Neural cell (in vitro differentiated cells): ENCODE data around the gene WDR81. TPM values are rescaled to one million over a fixed set of nuclear protein-coding genes. Genes with fewer than 3 reads are reported as not detected.

Experiments used
- H2AFZ ChIP-seq: fragments of 200-600, 300-800 bp; sonication (generic), shearing (Covaris generic); 2 replicates; pipeline ENCODE4 v1.6.0; 2014; ENCODE audit warnings: low read depth, mild to moderate bottlenecking, antibody characterized with exemption, low read length, moderate library complexity
- H3F3A ChIP-seq: fragments of 200-600 bp; shearing (Covaris generic); 2 replicates; pipeline ENCODE4 v1.6.1; 2016; ENCODE audit warnings: mild to moderate bottlenecking, moderate library complexity, mixed read lengths, antibody characterized with exemption, low read length; ENCODE audit not compliant: insufficient read depth, poor library complexity, severe bottlenecking
- H3K27ac ChIP-seq: fragments of 200-600, 300-800 bp; sonication (generic), shearing (Covaris generic); 2 replicates; pipeline ENCODE4 v1.5.1; 2014; ENCODE audit warnings: mild to moderate bottlenecking, low read length, moderate library complexity
- H3K27me3 ChIP-seq: fragments of 300-800, 200-600 bp; sonication (generic), shearing (Covaris generic); 2 replicates; pipeline ENCODE4 v1.6.0; 2014; ENCODE audit warnings: mild to moderate bottlenecking, low read depth, low read length, moderate library complexity; ENCODE audit not compliant: insufficient read depth
- H3K36me3 ChIP-seq: fragments of 300-800, 200-600 bp; sonication (generic), shearing (Covaris generic); 2 replicates; pipeline ENCODE4 v1.5.1; 2014; ENCODE audit warnings: mild to moderate bottlenecking, antibody characterized with exemption, low read length, moderate library complexity; ENCODE audit not compliant: insufficient read depth
- H3K4me2 ChIP-seq: fragments of 300-800, 200-600 bp; sonication (generic), shearing (Covaris generic); 2 replicates; pipeline ENCODE4 v1.6.0; 2014; ENCODE audit warnings: mild to moderate bottlenecking, low read length
- H3K4me3 ChIP-seq: fragments of 300-800, 200-600 bp; sonication (generic), shearing (Covaris generic); 2 replicates; pipeline ENCODE4 v1.5.1; 2014; ENCODE audit warnings: mild to moderate bottlenecking, low read length, moderate library complexity
- H3K79me2 ChIP-seq: fragments of 200-600 bp; shearing (Covaris generic); replicated peaks from 2 replicates; pipeline ENCODE4 v1.6.0; 2014; ENCODE audit warnings: mild to moderate bottlenecking, low read length, moderate library complexity; ENCODE audit not compliant: insufficient read depth
- H3K9ac ChIP-seq: fragments of 300-800, 200-600 bp; sonication (generic), shearing (Covaris generic); 2 replicates; pipeline ENCODE4 v1.6.1; 2016; ENCODE audit warnings: mild to moderate bottlenecking, low read length, mixed read lengths
- H3K9me2 ChIP-seq: fragments of 200-600 bp; shearing (Covaris generic); 2 replicates; pipeline ENCODE4 v1.6.1; 2016; ENCODE audit warnings: mild to moderate bottlenecking, low read length, mixed read lengths; ENCODE audit not compliant: insufficient read depth
- H3K9me3 ChIP-seq: fragments of 200-600, 300-800 bp; sonication (generic), shearing (Covaris generic); 2 replicates; pipeline ENCODE4 v1.6.1; 2016; ENCODE audit warnings: mild to moderate bottlenecking, mixed run types, low read length, moderate library complexity, mixed read lengths
- H4K20me1 ChIP-seq: fragments of 200-600 bp; shearing (Covaris generic); 2 replicates; pipeline ENCODE4 v1.6.1; 2016; ENCODE audit warnings: mild to moderate bottlenecking, mixed run types; ENCODE audit not compliant: insufficient read depth
- CTCF ChIP-seq: fragments of 450-650 bp; IDR thresholded peaks from 2 replicates; pipeline ENCODE4 v1.5.1; 2014; ENCODE audit warnings: antibody characterized with exemption, mild to moderate bottlenecking, moderate library complexity; ENCODE audit not compliant: poor library complexity, severe bottlenecking
- EP300 ChIP-seq: fragments of 450-650 bp; conservative IDR thresholded peaks from 2 replicates; pipeline ENCODE4 v1.6.1; 2014; ENCODE audit warnings: antibody characterized with exemption, mild to moderate bottlenecking, moderate library complexity; ENCODE audit not compliant: poor library complexity, severe bottlenecking
- EZH2 ChIP-seq: fragments of 200-600, 300-800 bp; shearing (Covaris generic), sonication (generic); IDR thresholded peaks from 2 replicates; pipeline ENCODE4 v1.6.1; 2014; ENCODE audit warnings: antibody characterized with exemption, low read length, borderline replicate concordance, mild to moderate bottlenecking; ENCODE audit not compliant: insufficient read depth, poor library complexity, severe bottlenecking
- MXI1 ChIP-seq: fragments of 450-650 bp; conservative IDR thresholded peaks from 2 replicates; pipeline ENCODE4 v1.6.1; 2014; ENCODE audit warnings: antibody characterized with exemption, mild to moderate bottlenecking; ENCODE audit not compliant: poor library complexity, severe bottlenecking
- POLR2AphosphoS5 ChIP-seq: IDR thresholded peaks from 2 replicates; pipeline ENCODE4 v1.6.1; 2012
- RAD21 ChIP-seq: fragments of 450-650 bp; conservative IDR thresholded peaks from 2 replicates; pipeline ENCODE4 v1.6.1; 2014; ENCODE audit warnings: antibody characterized with exemption, mild to moderate bottlenecking, moderate library complexity
- REST ChIP-seq: IDR thresholded peaks from 2 replicates; pipeline ENCODE4 v1.6.1; 2012; ENCODE audit warnings: borderline replicate concordance
- SMC3 ChIP-seq: fragments of 450-650 bp; conservative IDR thresholded peaks from 2 replicates; pipeline ENCODE4 v1.6.1; 2014; ENCODE audit warnings: antibody characterized with exemption, mild to moderate bottlenecking, moderate library complexity; ENCODE audit not compliant: poor library complexity
- TAF1 ChIP-seq: IDR thresholded peaks from 2 replicates; pipeline ENCODE4 v1.6.1; 2012; ENCODE audit warnings: low read depth
- polyA plus RNA-seq: library from polyadenylated mRNA; depleted of rRNA; stranded (reverse); fragments of >200 nt; gene quantifications from 2 replicates; pipeline ENCODE4 v1.2.3, GENCODE V29; 2014

Gene WDR81
- polyA plus RNA-seq, 1 donor from 2014 or later: 5.4 TPM

GRCh38 chr17:1735418-1735817 lies 10.9 kb downstream of the WDR81 start:
- Histone ChIP-seq H3K4me3 (no peak overlapping the region), H3K36me3 (no peaks in the 10 kb centered on the region), H3K9ac (no peak overlapping the region), H3K9me3 (no peaks in the 10 kb centered on the region), H2AFZ (no peak overlapping the region), H3K27ac (no peak overlapping the region), H4K20me1 (no peaks in the 10 kb centered on the region), H3K9me2 (no peaks in the 10 kb centered on the region), H3K27me3 (no peaks in the 10 kb centered on the region), H3F3A (no peaks in the 10 kb centered on the region), H3K79me2 (no peaks in the 10 kb centered on the region), H3K4me2 (no peak overlapping the region)
- no peak for TF ChIP-seq TAF1
- TF ChIP-seq CTCF: no peak
- no peak for TF ChIP-seq REST
- no peak for TF ChIP-seq SMC3
- no peak for TF ChIP-seq POLR2AphosphoS5
- no peak for TF ChIP-seq EZH2
- TF ChIP-seq EP300: no peak

- no peaks in the 10 kb centered on the region for H3F3A ChIP-seq
- H4K20me1 ChIP-seq: no peaks in the 10 kb centered on the region
- no peak overlapping the region for H3K9ac ChIP-seq
- no peaks in the 10 kb centered on the region for H3K27me3 ChIP-seq
- H3K36me3 ChIP-seq: no peaks in the 10 kb centered on the region
- no peaks in the 10 kb centered on the region for H3K79me2 ChIP-seq
- H3K9me2 ChIP-seq: no peaks in the 10 kb centered on the region
- no peak overlapping the region for H2AFZ ChIP-seq
- no peaks in the 10 kb centered on the region for H3K9me3 ChIP-seq
- no peak overlapping the region for H3K4me2 ChIP-seq
- no peak for TF ChIP-seq RAD21
- TF ChIP-seq MXI1: no peak
- no peak for TF ChIP-seq EP300
- H3K27ac ChIP-seq: no peak overlapping the region
- no peak overlapping the region for H3K4me3 ChIP-seq
These were observed 11.4 kb downstream of the WDR81 start for GRCh38 chr17:1735834-1736347.
